ENCODE measurements around the gene MEFV. TPM values are rescaled to one million over a fixed set of nuclear protein-coding genes. Genes with fewer than 3 reads are reported as not detected.

The MEFV gene
- total and polyA plus RNA-seq, 2 of the 13 experiments (the other 11 are each of a cell fraction or from before 2014, with no cell fraction given) = 0.22 TPM; not detected in 1

DNA sequence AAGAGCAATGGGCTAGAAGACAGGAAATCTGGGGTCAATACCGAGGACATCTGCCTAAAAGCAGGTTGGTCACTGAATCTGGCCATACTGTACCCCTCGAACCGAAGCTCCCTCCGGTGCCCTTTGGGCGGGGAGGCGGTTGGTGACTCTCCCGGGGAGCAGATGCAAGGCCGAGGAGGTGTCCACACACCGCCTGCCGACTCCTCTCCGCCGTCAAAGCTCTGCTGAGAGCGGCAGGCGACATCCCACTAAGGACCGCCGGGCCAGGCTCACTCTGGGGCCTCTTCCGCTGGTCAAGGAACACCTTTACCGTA is 21.9 kb downstream of the MEFV start:
- ATAC-seq = no peak
- Histone ChIP-seq H3K79me2 (ENCODE audit: insufficient read depth, low read length) (peaks cover 16% of the 10 kb centered on the region), H3K9ac (ENCODE audit: insufficient read depth, low read depth, low read length) (peak overlapping the region; percentile 87), H3K4me1 (ENCODE audit: insufficient read depth, low read length) (peaks cover 19% of the 10 kb centered on the region), H3K4me3 (replicated peaks in 1 of 3; ENCODE audit: insufficient read depth in 1 of 3, low read depth in 2 of 3, low read length in 3 of 3) (peak overlapping the region; percentile 86 to 99 (median 98)), H3K9me3 (ENCODE audit: low read length) (no peaks in the 10 kb centered on the region), H3K4me2 (ENCODE audit: low read depth, low read length) (peak overlapping the region; percentile 94), H4K20me1 (ENCODE audit: insufficient read depth, low read length) (no peaks in the 10 kb centered on the region), H3K27me3 (ENCODE audit: control insufficient read depth in 1 of 2, insufficient read depth in 2 of 2, low read length in 2 of 2) (no peaks in the 10 kb centered on the region; a peak in 1 of 5 replicates), H3K36me3 (replicated peaks in 1 of 2; ENCODE audit: control insufficient read depth in 1 of 2, insufficient read depth in 2 of 2, low read length in 2 of 2) (peaks cover 7 to 29% of the 10 kb centered on the region in 2 experiments; a peak in 4 of 5 replicates), H2AFZ (ENCODE audit: low read length) (no peak overlapping the region), H3K27ac (ENCODE audit: extremely low read length, insufficient read depth, low read length) (peak overlapping the region; percentile 91)
- no peak for DNase-seq (ENCODE audit: low spot score)
- intact Hi-C loops (cut with micrococcal nuclease; ENCODE audit: unreplicated experiment) = no loop called here
- TSS peak; percentile 54 for BruUV-seq (replicated peaks)
- FAIRE-seq = no peak
- CTCF ChIA-PET (ENCODE audit: low intra/inter-chr PET ratio, low total read pairs) = no interaction called here
- in situ Hi-C loops (cut with HindIII; ENCODE audit: extremely low pct_ligation_motif_present, low pct_unique_long_range_greater_than_20kb) = no loop called here
- 0% methylated on average over 8 of the region's 18 CpGs for WGBS (ENCODE audit: low lambda C conversion rate)
- POLR2A ChIA-PET = interaction anchor here (0.6 to 2.3 kb wide), 3 partner anchors 11 to 30 kb away, joined by 3 to 13 read pairs (median 11); no protein-coding TSS in a partner anchor
- TF ChIP-seq, protein P1, sequence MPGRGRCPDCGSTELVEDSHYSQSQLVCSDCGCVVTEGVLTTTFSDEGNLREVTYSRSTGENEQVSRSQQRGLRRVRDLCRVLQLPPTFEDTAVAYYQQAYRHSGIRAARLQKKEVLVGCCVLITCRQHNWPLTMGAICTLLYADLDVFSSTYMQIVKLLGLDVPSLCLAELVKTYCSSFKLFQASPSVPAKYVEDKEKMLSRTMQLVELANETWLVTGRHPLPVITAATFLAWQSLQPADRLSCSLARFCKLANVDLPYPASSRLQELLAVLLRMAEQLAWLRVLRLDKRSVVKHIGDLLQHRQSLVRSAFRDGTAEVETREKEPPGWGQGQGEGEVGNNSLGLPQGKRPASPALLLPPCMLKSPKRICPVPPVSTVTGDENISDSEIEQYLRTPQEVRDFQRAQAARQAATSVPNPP (CRISPR knock-in tag; IDR thresholded peaks at IDR 0.05) = no peak
- no peak for TF ChIP-seq HNRNPK (IDR thresholded peaks at IDR 0.05; ENCODE audit: low read depth, low read length, poor library complexity, severe bottlenecking)
- TF ChIP-seq ZNF570 (CRISPR knock-in tag; IDR thresholded peaks at IDR 0.05; ENCODE audit: borderline replicate concordance) = no peak
- no peak for TF ChIP-seq KMT2B (CRISPR knock-in tag; IDR thresholded peaks at IDR 0.05)
- TF ChIP-seq ISX (CRISPR knock-in tag; conservative IDR thresholded peaks at IDR 0.05) = 0 out of 2 replicates have a peak, but pooled peaks have one; percentile 17
- TF ChIP-seq REL (CRISPR knock-in tag; conservative IDR thresholded peaks at IDR 0.05) = 0 out of 2 replicates have a peak, but pooled peaks have one; percentile 10
- TF ChIP-seq, protein P2, sequence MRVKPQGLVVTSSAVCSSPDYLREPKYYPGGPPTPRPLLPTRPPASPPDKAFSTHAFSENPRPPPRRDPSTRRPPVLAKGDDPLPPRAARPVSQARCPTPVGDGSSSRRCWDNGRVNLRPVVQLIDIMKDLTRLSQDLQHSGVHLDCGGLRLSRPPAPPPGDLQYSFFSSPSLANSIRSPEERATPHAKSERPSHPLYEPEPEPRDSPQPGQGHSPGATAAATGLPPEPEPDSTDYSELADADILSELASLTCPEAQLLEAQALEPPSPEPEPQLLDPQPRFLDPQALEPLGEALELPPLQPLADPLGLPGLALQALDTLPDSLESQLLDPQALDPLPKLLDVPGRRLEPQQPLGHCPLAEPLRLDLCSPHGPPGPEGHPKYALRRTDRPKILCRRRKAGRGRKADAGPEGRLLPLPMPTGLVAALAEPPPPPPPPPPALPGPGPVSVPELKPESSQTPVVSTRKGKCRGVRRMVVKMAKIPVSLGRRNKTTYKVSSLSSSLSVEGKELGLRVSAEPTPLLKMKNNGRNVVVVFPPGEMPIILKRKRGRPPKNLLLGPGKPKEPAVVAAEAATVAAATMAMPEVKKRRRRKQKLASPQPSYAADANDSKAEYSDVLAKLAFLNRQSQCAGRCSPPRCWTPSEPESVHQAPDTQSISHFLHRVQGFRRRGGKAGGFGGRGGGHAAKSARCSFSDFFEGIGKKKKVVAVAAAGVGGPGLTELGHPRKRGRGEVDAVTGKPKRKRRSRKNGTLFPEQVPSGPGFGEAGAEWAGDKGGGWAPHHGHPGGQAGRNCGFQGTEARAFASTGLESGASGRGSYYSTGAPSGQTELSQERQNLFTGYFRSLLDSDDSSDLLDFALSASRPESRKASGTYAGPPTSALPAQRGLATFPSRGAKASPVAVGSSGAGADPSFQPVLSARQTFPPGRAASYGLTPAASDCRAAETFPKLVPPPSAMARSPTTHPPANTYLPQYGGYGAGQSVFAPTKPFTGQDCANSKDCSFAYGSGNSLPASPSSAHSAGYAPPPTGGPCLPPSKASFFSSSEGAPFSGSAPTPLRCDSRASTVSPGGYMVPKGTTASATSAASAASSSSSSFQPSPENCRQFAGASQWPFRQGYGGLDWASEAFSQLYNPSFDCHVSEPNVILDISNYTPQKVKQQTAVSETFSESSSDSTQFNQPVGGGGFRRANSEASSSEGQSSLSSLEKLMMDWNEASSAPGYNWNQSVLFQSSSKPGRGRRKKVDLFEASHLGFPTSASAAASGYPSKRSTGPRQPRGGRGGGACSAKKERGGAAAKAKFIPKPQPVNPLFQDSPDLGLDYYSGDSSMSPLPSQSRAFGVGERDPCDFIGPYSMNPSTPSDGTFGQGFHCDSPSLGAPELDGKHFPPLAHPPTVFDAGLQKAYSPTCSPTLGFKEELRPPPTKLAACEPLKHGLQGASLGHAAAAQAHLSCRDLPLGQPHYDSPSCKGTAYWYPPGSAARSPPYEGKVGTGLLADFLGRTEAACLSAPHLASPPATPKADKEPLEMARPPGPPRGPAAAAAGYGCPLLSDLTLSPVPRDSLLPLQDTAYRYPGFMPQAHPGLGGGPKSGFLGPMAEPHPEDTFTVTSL (CRISPR knock-in tag; IDR thresholded peaks at IDR 0.05; ENCODE audit: borderline replicate concordance) = no peak
- TF ChIP-seq ZNF850 (CRISPR knock-in tag; conservative IDR thresholded peaks at IDR 0.05) = no peak
- TF ChIP-seq ZBTB1 (CRISPR knock-in tag; IDR thresholded peaks at IDR 0.05; ENCODE audit: borderline replicate concordance) = no peak
- TF ChIP-seq, protein P3, sequence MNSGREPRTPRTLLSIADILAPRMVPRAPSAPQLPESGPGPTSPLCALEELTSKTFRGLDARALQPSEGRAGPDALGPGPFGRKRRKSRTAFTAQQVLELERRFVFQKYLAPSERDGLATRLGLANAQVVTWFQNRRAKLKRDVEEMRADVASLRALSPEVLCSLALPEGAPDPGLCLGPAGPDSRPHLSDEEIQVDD (CRISPR knock-in tag; IDR thresholded peaks at IDR 0.05; ENCODE audit: borderline replicate concordance) = no peak
- TF ChIP-seq, protein P4, sequence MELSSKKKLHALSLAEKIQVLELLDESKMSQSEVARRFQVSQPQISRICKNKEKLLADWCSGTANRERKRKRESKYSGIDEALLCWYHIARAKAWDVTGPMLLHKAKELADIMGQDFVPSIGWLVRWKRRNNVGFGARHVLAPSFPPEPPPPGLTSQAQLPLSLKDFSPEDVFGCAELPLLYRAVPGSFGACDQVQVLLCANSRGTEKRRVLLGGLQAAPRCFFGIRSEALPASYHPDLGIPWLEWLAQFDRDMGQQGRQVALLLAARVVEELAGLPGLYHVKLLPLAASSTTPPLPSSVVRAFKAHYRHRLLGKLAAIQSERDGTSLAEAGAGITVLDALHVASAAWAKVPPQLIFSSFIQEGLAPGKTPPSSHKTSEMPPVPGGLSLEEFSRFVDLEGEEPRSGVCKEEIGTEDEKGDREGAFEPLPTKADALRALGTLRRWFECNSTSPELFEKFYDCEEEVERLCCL (CRISPR knock-in tag; IDR thresholded peaks at IDR 0.05; ENCODE audit: borderline replicate concordance) = no peak
- no peak for TF ChIP-seq SMC3 (IDR thresholded peaks at IDR 0.05; ENCODE audit: low read length)
- TF ChIP-seq, protein P5, sequence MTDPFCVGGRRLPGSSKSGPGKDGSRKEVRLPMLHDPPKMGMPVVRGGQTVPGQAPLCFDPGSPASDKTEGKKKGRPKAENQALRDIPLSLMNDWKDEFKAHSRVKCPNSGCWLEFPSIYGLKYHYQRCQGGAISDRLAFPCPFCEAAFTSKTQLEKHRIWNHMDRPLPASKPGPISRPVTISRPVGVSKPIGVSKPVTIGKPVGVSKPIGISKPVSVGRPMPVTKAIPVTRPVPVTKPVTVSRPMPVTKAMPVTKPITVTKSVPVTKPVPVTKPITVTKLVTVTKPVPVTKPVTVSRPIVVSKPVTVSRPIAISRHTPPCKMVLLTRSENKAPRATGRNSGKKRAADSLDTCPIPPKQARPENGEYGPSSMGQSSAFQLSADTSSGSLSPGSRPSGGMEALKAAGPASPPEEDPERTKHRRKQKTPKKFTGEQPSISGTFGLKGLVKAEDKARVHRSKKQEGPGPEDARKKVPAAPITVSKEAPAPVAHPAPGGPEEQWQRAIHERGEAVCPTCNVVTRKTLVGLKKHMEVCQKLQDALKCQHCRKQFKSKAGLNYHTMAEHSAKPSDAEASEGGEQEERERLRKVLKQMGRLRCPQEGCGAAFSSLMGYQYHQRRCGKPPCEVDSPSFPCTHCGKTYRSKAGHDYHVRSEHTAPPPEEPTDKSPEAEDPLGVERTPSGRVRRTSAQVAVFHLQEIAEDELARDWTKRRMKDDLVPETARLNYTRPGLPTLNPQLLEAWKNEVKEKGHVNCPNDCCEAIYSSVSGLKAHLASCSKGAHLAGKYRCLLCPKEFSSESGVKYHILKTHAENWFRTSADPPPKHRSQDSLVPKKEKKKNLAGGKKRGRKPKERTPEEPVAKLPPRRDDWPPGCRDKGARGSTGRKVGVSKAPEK (CRISPR knock-in tag; IDR thresholded peaks at IDR 0.05; ENCODE audit: borderline replicate concordance) = no peak
